Measurements from ENCODE around the gene ZFY. TPM values are rescaled to one million over a fixed set of nuclear protein-coding genes. Genes with fewer than 3 reads are reported as not detected.

ZFY gene
- total RNA-seq, 6 experiments from 2014 or later: 5.5 TPM; not detected in 5

DNA sequence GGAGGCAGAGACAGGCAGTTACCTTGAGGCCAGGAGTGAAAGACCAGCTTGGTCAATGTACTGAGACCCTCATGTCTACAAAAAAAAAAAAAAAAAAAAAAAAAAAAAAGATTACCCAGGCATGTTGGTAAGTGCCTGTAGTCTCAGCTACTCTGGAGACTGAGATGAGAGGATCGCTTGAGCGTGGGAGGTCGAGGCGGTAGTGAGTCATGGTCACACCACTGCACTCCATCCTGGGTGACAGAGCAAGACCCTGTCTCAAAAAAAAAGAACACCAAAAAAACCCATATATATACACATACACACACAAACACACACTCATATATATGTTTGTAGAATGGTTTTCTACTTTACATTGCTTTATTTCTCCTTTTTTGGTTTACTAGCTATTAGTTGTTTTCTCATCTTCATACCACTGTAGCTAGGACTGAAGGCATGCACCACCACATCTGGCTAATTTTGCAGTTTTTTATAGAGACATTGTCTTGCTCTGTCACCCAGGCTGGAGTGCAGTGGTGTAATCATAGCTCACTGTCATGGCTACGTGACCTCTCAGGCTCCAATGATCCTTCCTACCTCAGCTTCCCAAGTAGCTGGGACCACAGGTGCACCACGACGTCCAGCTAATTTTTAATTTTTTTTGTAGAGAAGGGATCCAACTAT, 14.5 kb downstream of the ZFY start:
- Histone ChIP-seq H3K4me3 (no peak overlapping the region), H3K4me1 (no peaks in the 10 kb centered on the region), H3K36me3 (no peaks in the 10 kb centered on the region), H3K27me3 (no peaks in the 10 kb centered on the region), H3K27ac (no peak overlapping the region), H3K9me3 (no peaks in the 10 kb centered on the region)
- ATAC-seq (no peak), DNase-seq (no peak)
- intact Hi-C loops (cut with DNase I): no loop called here
- no CpG with 5 or more reads among the region's 7 CpGs for WGBS (ENCODE audit: insufficient coverage, low coverage, low lambda C conversion rate, missing lambda C conversion rate)
- TF ChIP-seq POLR2A (IDR thresholded peaks at IDR 0.05): no peak
- TF ChIP-seq, protein P1, sequence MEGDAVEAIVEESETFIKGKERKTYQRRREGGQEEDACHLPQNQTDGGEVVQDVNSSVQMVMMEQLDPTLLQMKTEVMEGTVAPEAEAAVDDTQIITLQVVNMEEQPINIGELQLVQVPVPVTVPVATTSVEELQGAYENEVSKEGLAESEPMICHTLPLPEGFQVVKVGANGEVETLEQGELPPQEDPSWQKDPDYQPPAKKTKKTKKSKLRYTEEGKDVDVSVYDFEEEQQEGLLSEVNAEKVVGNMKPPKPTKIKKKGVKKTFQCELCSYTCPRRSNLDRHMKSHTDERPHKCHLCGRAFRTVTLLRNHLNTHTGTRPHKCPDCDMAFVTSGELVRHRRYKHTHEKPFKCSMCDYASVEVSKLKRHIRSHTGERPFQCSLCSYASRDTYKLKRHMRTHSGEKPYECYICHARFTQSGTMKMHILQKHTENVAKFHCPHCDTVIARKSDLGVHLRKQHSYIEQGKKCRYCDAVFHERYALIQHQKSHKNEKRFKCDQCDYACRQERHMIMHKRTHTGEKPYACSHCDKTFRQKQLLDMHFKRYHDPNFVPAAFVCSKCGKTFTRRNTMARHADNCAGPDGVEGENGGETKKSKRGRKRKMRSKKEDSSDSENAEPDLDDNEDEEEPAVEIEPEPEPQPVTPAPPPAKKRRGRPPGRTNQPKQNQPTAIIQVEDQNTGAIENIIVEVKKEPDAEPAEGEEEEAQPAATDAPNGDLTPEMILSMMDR (IDR thresholded peaks at IDR 0.05): no peak

- TF ChIP-seq, protein P1 (IDR thresholded peaks at IDR 0.05): no peak
- TF ChIP-seq POLR2A (IDR thresholded peaks at IDR 0.05): no peak
- no peaks in the 10 kb centered on the region for H3K27me3 ChIP-seq
- H3K27ac ChIP-seq: no peak overlapping the region
- no peaks in the 10 kb centered on the region for H3K4me1 ChIP-seq
- WGBS (ENCODE audit: insufficient coverage, low coverage, low lambda C conversion rate, missing lambda C conversion rate): no CpG with 5 or more reads among the region's 2 CpGs
- intact Hi-C loops (cut with DNase I): no loop called here
- H3K9me3 ChIP-seq: no peaks in the 10 kb centered on the region
- DNase-seq (no peak), ATAC-seq (no peak)
- H3K36me3 ChIP-seq: no peaks in the 10 kb centered on the region
- no peak overlapping the region for H3K4me3 ChIP-seq
These were observed 15.5 kb downstream of the ZFY start for GRCh38 chrY:2950655-2951054.

GRCh38 chrY:2952912-2953311, 17.7 kb downstream of the ZFY start:
- H3K27me3 ChIP-seq: no peaks in the 10 kb centered on the region
- no peaks in the 10 kb centered on the region for H3K36me3 ChIP-seq
- DNase-seq: peak in 1 of 3 donors; percentile 44
- peak in 1 of 4 donors; percentile 89 for ATAC-seq
- H3K4me1 ChIP-seq: no peaks in the 10 kb centered on the region
- no peaks in the 10 kb centered on the region for H3K9me3 ChIP-seq
- TF ChIP-seq, protein P1 (IDR thresholded peaks at IDR 0.05): no peak
- TF ChIP-seq POLR2A (IDR thresholded peaks at IDR 0.05): no peak
- intact Hi-C loops (cut with DNase I): no loop called here
- H3K4me3 ChIP-seq: no peak overlapping the region
- no peak overlapping the region for H3K27ac ChIP-seq

DNA sequence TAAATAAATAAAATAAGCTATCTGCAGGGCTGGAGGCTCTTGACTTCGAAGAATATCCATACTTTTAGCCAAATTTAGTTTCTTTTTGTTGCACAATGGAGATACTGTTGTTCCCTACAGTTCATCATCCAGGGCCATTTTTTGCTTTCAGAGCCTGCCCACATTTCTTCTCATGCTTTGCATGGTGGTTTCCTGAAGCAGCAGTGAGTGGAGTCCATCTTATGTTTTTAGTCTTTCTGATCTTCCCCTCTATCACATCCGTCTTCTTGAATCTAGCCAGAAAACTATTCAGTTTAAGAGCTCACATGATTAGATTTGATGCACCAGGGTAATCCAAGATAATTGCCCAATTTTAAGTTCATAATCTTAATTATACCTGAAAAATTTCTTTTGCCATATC, 19.6 kb downstream of the ZFY start:
- DNase-seq: no peak
- no peaks in the 10 kb centered on the region for H3K4me1 ChIP-seq
- H3K36me3 ChIP-seq: no peaks in the 10 kb centered on the region
- intact Hi-C loops (cut with DNase I): no loop called here
- H3K27me3 ChIP-seq: no peaks in the 10 kb centered on the region
- TF ChIP-seq POLR2A (IDR thresholded peaks at IDR 0.05): no peak
- TF ChIP-seq, protein P1 (IDR thresholded peaks at IDR 0.05): no peak
- H3K9me3 ChIP-seq: no peaks in the 10 kb centered on the region
- H3K27ac ChIP-seq: no peak overlapping the region
- ATAC-seq: no peak
- H3K4me3 ChIP-seq: no peak overlapping the region
- no CpG with 5 or more reads among the region's 2 CpGs for WGBS (ENCODE audit: insufficient coverage, low coverage, low lambda C conversion rate, missing lambda C conversion rate)

DNA sequence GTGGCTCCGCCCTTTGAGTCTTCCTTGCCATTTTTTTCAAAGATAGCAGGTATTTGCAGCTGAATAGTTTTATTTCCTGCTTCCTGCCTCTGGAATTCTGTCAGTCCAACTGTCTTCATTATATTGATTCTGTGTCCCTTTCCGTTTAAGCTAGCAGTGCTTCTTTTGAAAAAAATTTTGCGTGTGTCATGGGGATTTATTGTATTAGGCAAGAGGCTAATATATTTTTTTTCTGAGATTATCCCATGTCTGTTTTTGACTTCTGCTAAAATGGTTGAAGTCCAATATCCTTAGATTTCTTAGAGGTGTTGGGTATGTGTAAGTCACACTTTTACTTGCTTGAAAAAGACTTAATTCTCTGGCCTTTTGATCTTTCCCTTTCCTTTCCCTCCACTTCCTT, 20.4 kb downstream of the ZFY start:
- DNase-seq (no peak), ATAC-seq (no peak)
- Histone ChIP-seq H3K36me3 (no peaks in the 10 kb centered on the region), H3K4me1 (no peaks in the 10 kb centered on the region), H3K27ac (no peak overlapping the region), H3K4me3 (no peak overlapping the region), H3K27me3 (no peaks in the 10 kb centered on the region), H3K9me3 (no peaks in the 10 kb centered on the region)
- intact Hi-C loops (cut with DNase I): no loop called here
- WGBS (ENCODE audit: insufficient coverage, low coverage, low lambda C conversion rate, missing lambda C conversion rate): no CpG with 5 or more reads among the region's 3 CpGs
- TF ChIP-seq, protein P1 (IDR thresholded peaks at IDR 0.05): no peak
- no peak for TF ChIP-seq POLR2A (IDR thresholded peaks at IDR 0.05)

All from right lobe of liver (tissue), 6 donors.